HCT116 (cell line): Measurements from ENCODE around the gene ANKRD13D. TPM values are rescaled to one million over a fixed set of nuclear protein-coding genes. Genes with fewer than 3 reads are reported as not detected.

Source experiments
- ATAC-seq: fragments of 200-7000 bp; cut with Tn5 transposase; 2 replicates; pipeline ENCODE4 v1.9.1; 2020; ENCODE audit warnings: mild to moderate bottlenecking, moderate library complexity
- BruUV-seq: library from RNA; stranded (reverse); fragments of 400-500 nt; replicated peaks from 2 replicates; lab custom pipeline; 2021; lab: Mats Ljungman, UMichigan
- CTCF ChIA-PET: fragments of 300-600 bp; sonication (Branson Sonifier 250); formaldehyde crosslinking; loops from one replicate; lab custom pipeline; 2021; ENCODE audit warnings: antibody characterized with exemption; lab: Charles Lee
- POLR2A ChIA-PET: fragments of 300-600, 350-600 bp; sonication (Branson Sonifier 250); formaldehyde crosslinking; loops from one replicate; lab custom pipeline; 2021; ENCODE audit warnings: antibody characterized with exemption; lab: Charles Lee
- RAD21 ChIA-PET, 2 experiments: fragments of 300-600 bp; sonication (Branson Sonifier 250); formaldehyde crosslinking; loops; one replicate each; lab custom pipeline; 2023; ENCODE audit warnings: low total read pairs in 2 of 2; ENCODE audit not compliant: uncharacterized antibody in 2 of 2, unreplicated experiment in 2 of 2, low non-redundant PET in 1 of 2; lab: Charles Lee
- DNase-seq: peaks from one replicate; pipeline ENCODE4 v3.0.0-alpha.2; 2010; ENCODE audit warnings: low read depth, low spot score
- H2AFZ ChIP-seq: fragments of 200-600 bp; shearing (Covaris generic), sonication (generic); 2 replicates; pipeline ENCODE4 v1.6.1; 2017; ENCODE audit warnings: low read depth, mixed run types, mixed read lengths, antibody characterized with exemption, low read length; ENCODE audit not compliant: poor library complexity, severe bottlenecking
- H3K27ac ChIP-seq: 2 replicates; pipeline ENCODE4 v1.5.1; 2012; ENCODE audit warnings: low read depth, low read length
- H3K27me3 ChIP-seq: fragments of 200-600 bp; sonication (generic); 2 replicates; pipeline ENCODE4 v1.6.1; 2016; ENCODE audit warnings: mixed run types, low read length, mixed read lengths; ENCODE audit not compliant: insufficient read depth
- H3K36me3 ChIP-seq, 2 experiments: fragments of 200-500 bp in 1 of 2; fragments of 200-600 bp in 1 of 2; sonication (Bioruptor generic) in 1 of 2; sonication (generic) in 1 of 2; 2 replicates each; pipeline versions ENCODE4 v1.5.1 to v1.6.1; 2014 to 2016; ENCODE audit warnings: low read length in 2 of 2, inconsistent platforms in 1 of 2, mixed read lengths in 1 of 2, mixed run types in 1 of 2; ENCODE audit not compliant: insufficient read depth in 2 of 2, control insufficient read depth in 1 of 2
- H3K4me1 ChIP-seq, 2 experiments: fragments of 200-600 bp in 1 of 2; sonication (generic) in 1 of 2; 2 replicates each; pipeline versions ENCODE4 v1.5.1 to v1.6.1; 2012 to 2017; ENCODE audit warnings: low read length in 2 of 2, inconsistent platforms in 1 of 2, mild to moderate bottlenecking in 1 of 2, mixed read lengths in 1 of 2, mixed run types in 1 of 2, moderate library complexity in 1 of 2; ENCODE audit not compliant: insufficient read depth in 2 of 2, control insufficient read depth in 1 of 2
- H3K4me2 ChIP-seq: fragments of 200-600 bp; sonication (generic); 2 replicates; pipeline ENCODE4 v1.6.1; 2017; ENCODE audit warnings: mixed run types, low read length, mixed read lengths
- H3K4me3 ChIP-seq, 2 experiments: fragments of 200-600 bp in 1 of 2; sonication (generic) in 1 of 2; replicated peaks in 1 of 2; 2 replicates each; pipeline ENCODE4 v1.5.1; 2011 to 2016; ENCODE audit warnings: low read length in 2 of 2, control low read depth in 1 of 2, low read depth in 1 of 2, mild to moderate bottlenecking in 1 of 2, mixed read lengths in 1 of 2, mixed run types in 1 of 2
- H3K79me2 ChIP-seq: fragments of 200-600 bp; sonication (generic); 2 replicates; pipeline ENCODE4 v1.6.1; 2017; ENCODE audit warnings: mild to moderate bottlenecking, mixed run types, low read length, moderate library complexity, mixed read lengths; ENCODE audit not compliant: insufficient read depth
- H3K9ac ChIP-seq: fragments of 200-600 bp; sonication (generic); 2 replicates; pipeline ENCODE4 v1.6.1; 2016; ENCODE audit warnings: low read length, mixed read lengths
- H3K9me2 ChIP-seq: fragments of 200-600 bp; sonication (generic), shearing (Covaris generic); 2 replicates; pipeline ENCODE4 v1.6.1; 2017; ENCODE audit warnings: mixed run types, mild to moderate bottlenecking, moderate library complexity; ENCODE audit not compliant: insufficient read depth
- H3K9me3 ChIP-seq, 2 experiments: fragments of 200-500 bp in 1 of 2; fragments of 200-600 bp in 1 of 2; sonication (Bioruptor generic) in 1 of 2; sonication (generic) in 1 of 2; 2 replicates each; pipeline ENCODE4 v1.6.1; 2014 to 2017; ENCODE audit warnings: low read length in 2 of 2, mixed read lengths in 2 of 2, inconsistent platforms in 1 of 2, low read depth in 1 of 2, mild to moderate bottlenecking in 1 of 2, mixed run types in 1 of 2, moderate library complexity in 1 of 2; ENCODE audit not compliant: control insufficient read depth in 1 of 2, insufficient read depth in 1 of 2
- H4K20me1 ChIP-seq: fragments of 200-600 bp; sonication (generic), shearing (Covaris generic); 2 replicates; pipeline ENCODE4 v1.6.1; 2017; ENCODE audit warnings: mixed run types, mild to moderate bottlenecking, moderate library complexity; ENCODE audit not compliant: insufficient read depth
- EZH2phosphoT487 ChIP-seq: fragments of 200-600 bp; IDR thresholded peaks from 2 replicates; pipeline ENCODE4 v1.6.1; 2018; ENCODE audit warnings: antibody characterized with exemption, borderline replicate concordance
- FOSL1 ChIP-seq: IDR thresholded peaks from 2 replicates; pipeline ENCODE4 v1.6.1; 2012; ENCODE audit warnings: low read depth
- RAD21 ChIP-seq: IDR thresholded peaks from 2 replicates; pipeline ENCODE4 v1.6.1; 2012; ENCODE audit warnings: low read depth, mild to moderate bottlenecking
- SRF ChIP-seq: IDR thresholded peaks from 2 replicates; pipeline ENCODE4 v1.6.1; 2012; ENCODE audit warnings: low read depth
- intact Hi-C: fragments of 100-400 bp; cut with micrococcal nuclease; formaldehyde crosslinking; loops from 2 replicates; pipeline ENCODE4 v1.10.0; 2022
- total RNA-seq: library from RNA; stranded (reverse); gene quantifications from one replicate; pipeline ENCODE4 v1.2.1, GENCODE V29; 2021; ENCODE audit not compliant: unreplicated experiment
- TF ChIP-seq, protein P1 (sequence below): IDR thresholded peaks from 2 replicates; pipeline ENCODE4 v1.6.1; 2011; ENCODE audit warnings: mild to moderate bottlenecking, low read length, moderate library complexity; ENCODE audit not compliant: insufficient replicate concordance; ENCODE audit errors: extremely low read depth

The ANKRD13D gene
- total RNA-seq, 1 experiment from 2014 or later = 61.1 TPM

DNA sequence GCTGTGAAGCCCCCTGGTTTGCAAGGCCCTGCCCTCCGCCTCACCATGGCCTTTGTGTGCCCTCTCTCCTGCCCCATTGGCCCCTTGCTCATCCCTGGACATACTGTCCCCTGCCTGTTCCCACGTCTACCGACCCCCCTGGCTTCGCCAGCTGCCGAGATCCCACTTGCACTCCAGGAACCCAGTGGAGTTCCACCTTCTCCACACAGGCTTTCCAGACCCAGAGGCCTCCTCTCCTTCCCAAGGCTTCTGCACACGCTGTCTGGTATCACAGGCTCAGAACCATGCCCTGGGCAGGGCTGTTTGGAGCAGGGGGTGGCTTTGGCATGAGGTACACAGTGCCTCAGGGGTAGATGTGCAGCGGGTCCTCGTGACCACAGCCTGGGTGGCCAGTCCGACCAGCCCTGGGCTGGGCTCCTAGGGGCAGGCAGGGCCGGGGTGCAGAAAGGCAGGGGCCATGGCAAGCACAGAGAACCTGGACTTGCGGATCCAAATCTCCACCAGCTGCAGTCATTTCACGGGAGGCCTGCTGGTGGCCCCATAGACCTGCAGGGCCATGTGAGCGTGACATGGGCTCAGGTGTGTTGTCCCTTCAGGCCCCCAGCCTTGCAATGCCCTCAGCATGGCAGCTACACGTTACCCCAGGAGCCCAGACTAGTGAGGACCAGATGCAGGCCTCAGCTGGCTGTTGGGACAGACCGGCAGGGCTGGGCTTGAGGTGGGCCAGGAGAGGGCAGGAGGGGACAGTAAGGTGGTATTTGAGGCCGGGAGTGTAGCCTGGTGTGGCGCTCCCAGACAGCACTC is 13.3 kb upstream of the ANKRD13D start:
- RAD21 ChIA-PET = no interaction called here
- Histone ChIP-seq H3K27me3 (no peaks in the 10 kb centered on the region), H3K36me3 (peaks cover 9 to 16% of the 10 kb centered on the region in 2 experiments; a peak in 3 of 4 replicates), H4K20me1 (no peaks in the 10 kb centered on the region), H3K27ac (peak overlapping the region; percentile 12; the same call in 1 of the 2 replicates), H3K4me1 (peaks cover 4 to 19% of the 10 kb centered on the region in 2 experiments), H3K9me2 (no peaks in the 10 kb centered on the region), H3K79me2 (peaks cover 77% of the 10 kb centered on the region)
- ATAC-seq = no peak
- intact Hi-C loops = no loop called here
- TF ChIP-seq, protein P1, sequence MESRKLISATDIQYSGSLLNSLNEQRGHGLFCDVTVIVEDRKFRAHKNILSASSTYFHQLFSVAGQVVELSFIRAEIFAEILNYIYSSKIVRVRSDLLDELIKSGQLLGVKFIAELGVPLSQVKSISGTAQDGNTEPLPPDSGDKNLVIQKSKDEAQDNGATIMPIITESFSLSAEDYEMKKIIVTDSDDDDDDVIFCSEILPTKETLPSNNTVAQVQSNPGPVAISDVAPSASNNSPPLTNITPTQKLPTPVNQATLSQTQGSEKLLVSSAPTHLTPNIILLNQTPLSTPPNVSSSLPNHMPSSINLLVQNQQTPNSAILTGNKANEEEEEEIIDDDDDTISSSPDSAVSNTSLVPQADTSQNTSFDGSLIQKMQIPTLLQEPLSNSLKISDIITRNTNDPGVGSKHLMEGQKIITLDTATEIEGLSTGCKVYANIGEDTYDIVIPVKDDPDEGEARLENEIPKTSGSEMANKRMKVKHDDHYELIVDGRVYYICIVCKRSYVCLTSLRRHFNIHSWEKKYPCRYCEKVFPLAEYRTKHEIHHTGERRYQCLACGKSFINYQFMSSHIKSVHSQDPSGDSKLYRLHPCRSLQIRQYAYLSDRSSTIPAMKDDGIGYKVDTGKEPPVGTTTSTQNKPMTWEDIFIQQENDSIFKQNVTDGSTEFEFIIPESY = no peak
- TF ChIP-seq SRF = no peak
- no peak for TF ChIP-seq FOSL1
- TF ChIP-seq EZH2phosphoT487 = no peak
- no peak for TF ChIP-seq RAD21
- TF ChIP-seq, all 23 proteins: peak for 0
- CTCF ChIA-PET = no interaction called here
- BruUV-seq = no TSS peak
- no peak overlapping the region for H3K4me2 ChIP-seq
- H2AFZ ChIP-seq = no peak overlapping the region
- POLR2A ChIA-PET = no interaction called here
- no peaks in the 10 kb centered on the region for H3K9me3 ChIP-seq
- no peak overlapping the region for H3K4me3 ChIP-seq
- H3K9ac ChIP-seq = no peak overlapping the region
- DNase-seq = no peak
